GM12878 (cell line): ENCODE results near the gene ANAPC15.

Experiments used
- CREM ChIP-seq: IDR thresholded peaks from 2 replicates; pipeline ENCODE4 v1.6.1; 2014; ENCODE audit warnings: antibody characterized with exemption, low read depth
- EGR1 ChIP-seq, 2 experiments: IDR thresholded peaks; 1 replicate in 1 of 2; 2 replicates in 1 of 2; pipeline ENCODE4 v1.6.1; 2011 to 2012; ENCODE audit warnings: low read depth in 2 of 2, low read length in 2 of 2, borderline replicate concordance in 1 of 2, mild to moderate bottlenecking in 1 of 2, moderate library complexity in 1 of 2
- ESRRA ChIP-seq: IDR thresholded peaks from 2 replicates; pipeline ENCODE4 v1.6.1; 2012; ENCODE audit warnings: mild to moderate bottlenecking, low read length, improper control_type of control experiment
- FOXM1 ChIP-seq: IDR thresholded peaks from 2 replicates; pipeline ENCODE4 v1.6.1; 2012; ENCODE audit warnings: low read depth, mild to moderate bottlenecking, inconsistent platforms, low read length, moderate library complexity
- HDAC2 ChIP-seq: fragments of 200-600 bp; sonication (generic); IDR thresholded peaks from 2 replicates; pipeline ENCODE4 v1.6.1; 2017
- KDM1A ChIP-seq: fragments of 200-600 bp; sonication (generic); IDR thresholded peaks from 2 replicates; pipeline ENCODE4 v1.6.1; 2016; ENCODE audit warnings: borderline replicate concordance
- RAD21 ChIP-seq: IDR thresholded peaks from 2 replicates; pipeline ENCODE4 v1.6.1; 2011; ENCODE audit warnings: mild to moderate bottlenecking, low read depth, low read length, moderate library complexity; ENCODE audit not compliant: insufficient read depth
- TAF1 ChIP-seq: IDR thresholded peaks from 2 replicates; pipeline ENCODE4 v1.6.1; 2011; ENCODE audit warnings: mild to moderate bottlenecking, low read depth, low read length, borderline replicate concordance
- ZNF274 ChIP-seq: IDR thresholded peaks from one replicate; pipeline ENCODE4 v1.8.0; 2011; ENCODE audit not compliant: insufficient read length, insufficient read depth

GRCh38 chr11:72081184-72081644, 31.3 kb downstream of the ANAPC15 start:
- TF ChIP-seq ESRRA (no peak), CREM (no peak), RAD21 (no peak), TAF1 (no peak), HDAC2 (no peak), ZNF274 (no peak), FOXM1 (no peak), KDM1A (no peak), EGR1 (IDR thresholded peaks at IDR 0.05; ENCODE audit: borderline replicate concordance in 1 of 2, low read depth in 2 of 2, low read length in 2 of 2) (no peak)
